GM23248 (cell line): ENCODE measurements around the gene MAPK8.

ENCODE experiments used
- EZH2 ChIP-seq: fragments of 200-600 bp; sonication (generic); IDR thresholded peaks from 2 replicates; pipeline ENCODE4 v1.6.1; 2018; ENCODE audit warnings: antibody characterized with exemption, mild to moderate bottlenecking; ENCODE audit not compliant: insufficient read depth, poor library complexity, severe bottlenecking
- EZH2phosphoT487 ChIP-seq: fragments of 200-600 bp; sonication (generic); IDR thresholded peaks from 2 replicates; pipeline ENCODE4 v1.6.1; 2018; ENCODE audit warnings: antibody characterized with exemption, moderate library complexity, mild to moderate bottlenecking, low read depth; ENCODE audit not compliant: insufficient read depth

GRCh38 chr10:48404646-48405045, 98.2 kb downstream of the MAPK8 start:
- no peak for TF ChIP-seq EZH2
- no peak for TF ChIP-seq EZH2phosphoT487
